Breast epithelium (tissue), 3 donors: ENCODE data around the gene TMEM163.

ENCODE experiments used
- CTCF ChIP-seq, 3 donors: fragments of 450-650 bp; IDR thresholded peaks; one replicate each; pipeline ENCODE4 v1.5.1; 2016 to 2017; ENCODE audit warnings: antibody characterized with exemption in 3 of 3, mild to moderate bottlenecking in 3 of 3, moderate library complexity in 3 of 3
- POLR2A ChIP-seq: fragments of 450-650 bp; IDR thresholded peaks from one replicate; pipeline ENCODE4 v1.6.1; 2016; ENCODE audit warnings: antibody characterized with exemption, mild to moderate bottlenecking, moderate library complexity
- POLR2AphosphoS5 ChIP-seq, 3 donors: sonication (generic); formaldehyde crosslinking; IDR thresholded peaks; one replicate each; pipeline ENCODE4 v1.6.1; 2017; ENCODE audit warnings: antibody characterized with exemption in 3 of 3

GRCh38 chr2:134621939-134622705 lies 96.7 kb downstream of the TMEM163 start:
- TF ChIP-seq POLR2A (no peak), CTCF (IDR thresholded peaks at IDR 0.05) (no peak), POLR2AphosphoS5 (IDR thresholded peaks at IDR 0.05) (no peak)
